ENCODE results near the gene ABCA4. TPM values are rescaled to one million over a fixed set of nuclear protein-coding genes. Genes with fewer than 3 reads are reported as not detected.

Gene ABCA4
- total RNA-seq, 4 donors from 2014 or later = 2.1 to 7.5 (median 5.0) TPM

GRCh38 chr1:93990010-93990409 is 130.9 kb downstream of the ABCA4 start:
- DNase-seq = no peak
- no peak overlapping the region for H3K27ac ChIP-seq

GRCh38 chr1:93989601-93990000 is 131.3 kb downstream of the ABCA4 start:
- no peak for DNase-seq
- TF ChIP-seq POLR2A (IDR thresholded peaks at IDR 0.05) = no peak
- no peak for TF ChIP-seq CTCF (IDR thresholded peaks at IDR 0.05)

More at GRCh38 chr1:93990010-93990409, 130.9 kb downstream of the ABCA4 start:
- no peak for TF ChIP-seq POLR2A (IDR thresholded peaks at IDR 0.05)
- Histone ChIP-seq H3K27me3 (no peaks in the 10 kb centered on the region), H3K9me3 (no peaks in the 10 kb centered on the region), H3K4me1 (no peaks in the 10 kb centered on the region), H3K36me3 (no peaks in the 10 kb centered on the region), H3K4me3 (no peak overlapping the region)

GRCh38 chr1:93988634-93989350 is 132.2 kb downstream of the ABCA4 start:
- Histone ChIP-seq H3K4me1 (no peaks in the 10 kb centered on the region), H3K4me3 (no peak overlapping the region), H3K27me3 (no peaks in the 10 kb centered on the region), H3K36me3 (no peaks in the 10 kb centered on the region), H3K9me3 (no peaks in the 10 kb centered on the region), H3K27ac (no peak overlapping the region)
- no peak for TF ChIP-seq POLR2A (IDR thresholded peaks at IDR 0.05)
- no peak for TF ChIP-seq CTCF (IDR thresholded peaks at IDR 0.05)
- DNase-seq = no peak

More at GRCh38 chr1:93989601-93990000, 131.3 kb downstream of the ABCA4 start:
- no peaks in the 10 kb centered on the region for H3K27me3 ChIP-seq
- no peaks in the 10 kb centered on the region for H3K36me3 ChIP-seq
- H3K4me3 ChIP-seq = no peak overlapping the region
- H3K9me3 ChIP-seq = no peaks in the 10 kb centered on the region
- H3K27ac ChIP-seq = no peak overlapping the region
- no peaks in the 10 kb centered on the region for H3K4me1 ChIP-seq

DNA sequence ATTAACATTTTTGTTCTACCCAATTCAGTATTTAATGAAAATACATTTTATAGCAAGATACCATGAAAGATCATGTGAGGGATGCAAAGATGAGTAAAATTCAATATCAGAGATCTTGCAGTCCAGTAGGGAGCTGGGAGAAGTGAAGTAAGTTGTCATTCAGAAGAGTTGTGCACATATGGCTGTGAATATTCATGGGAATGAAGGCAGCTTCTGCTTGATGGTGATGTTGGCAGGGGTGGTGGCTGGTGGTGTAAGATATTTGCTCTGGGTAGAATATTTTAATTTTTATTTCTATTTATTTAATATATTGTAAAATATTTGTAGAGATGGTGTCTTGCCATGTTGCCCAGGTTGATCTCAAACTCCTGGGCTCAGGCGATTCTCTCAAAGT is 139.7 kb downstream of the ABCA4 start:
- no peak overlapping the region for H3K27ac ChIP-seq
- TF ChIP-seq CTCF (IDR thresholded peaks at IDR 0.05) (no peak), POLR2A (IDR thresholded peaks at IDR 0.05) (no peak)

DNA sequence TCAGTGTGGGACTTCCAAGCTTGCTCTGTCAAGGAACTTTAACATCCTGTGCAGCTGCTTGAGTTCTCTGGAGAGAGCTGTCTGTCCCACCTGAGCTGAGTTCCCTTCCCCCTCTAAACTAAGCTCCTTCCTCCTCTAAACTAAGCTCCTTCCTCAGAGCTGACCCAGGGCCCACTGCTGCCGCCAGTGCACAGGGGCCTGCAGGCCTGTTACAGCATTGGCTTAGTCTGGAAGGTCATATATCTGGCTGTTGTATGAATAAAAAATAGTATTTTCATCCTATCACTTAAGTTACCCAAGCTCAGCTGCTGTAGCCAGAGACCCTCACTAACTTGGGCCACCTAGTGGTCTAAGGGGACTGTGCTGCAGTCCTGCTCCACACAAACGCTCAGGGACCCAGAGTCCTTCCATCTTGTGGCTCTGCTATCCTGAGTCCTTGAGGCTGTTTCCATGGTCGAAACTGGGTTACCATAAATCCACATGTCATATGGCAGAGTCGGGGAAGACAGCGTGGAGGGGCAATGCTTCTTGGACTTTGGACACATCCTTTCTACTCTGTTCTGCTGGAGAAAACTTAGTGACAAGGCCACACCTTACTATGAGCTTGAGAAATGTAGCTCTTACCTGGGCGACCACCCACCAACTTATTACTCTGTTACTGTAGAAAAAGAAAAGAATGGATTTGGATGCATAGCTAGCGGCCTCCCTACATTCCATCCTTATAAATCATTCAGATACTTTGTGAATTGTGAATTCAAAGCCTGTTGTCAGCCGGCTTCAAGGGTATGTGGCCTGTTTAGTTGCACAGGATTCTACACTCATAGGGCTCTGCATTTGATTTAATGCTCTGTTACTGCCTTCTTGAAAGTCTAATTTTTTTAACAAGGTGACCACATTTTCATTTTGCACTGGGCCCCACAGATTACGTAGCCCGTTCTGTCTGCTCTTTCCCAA is 140.4 kb downstream of the ABCA4 start:
- H3K27ac ChIP-seq = peak overlapping the region in 3 of 4 donors; percentile 5 to 50 (median 45)
- H3K4me1 ChIP-seq = peaks cover 0 to 15% (median 0%) of the 10 kb centered on the region in 4 donors
- TF ChIP-seq CTCF (IDR thresholded peaks at IDR 0.05) (peak in 1 of 6 experiments; percentile 8), POLR2A (IDR thresholded peaks at IDR 0.05) (no peak)
- H3K9me3 ChIP-seq = no peaks in the 10 kb centered on the region
- H3K27me3 ChIP-seq = no peaks in the 10 kb centered on the region
- H3K4me3 ChIP-seq = no peak overlapping the region
- H3K36me3 ChIP-seq = no peaks in the 10 kb centered on the region
- DNase-seq = no peak

More for the DNA sequence above, 139.7 kb downstream of the ABCA4 start:
- H3K4me3 ChIP-seq = no peak overlapping the region
- H3K4me1 ChIP-seq = peaks cover 0 to 15% (median 0%) of the 10 kb centered on the region in 4 donors
- no peaks in the 10 kb centered on the region for H3K27me3 ChIP-seq
- H3K9me3 ChIP-seq = no peaks in the 10 kb centered on the region
- no peak for DNase-seq
- no peaks in the 10 kb centered on the region for H3K36me3 ChIP-seq

All from Peyer's patch (tissue), 4 donors.